NCI-H128 (cell line): ENCODE results near the gene L1CAM.

ENCODE experiments used
- DNase-seq: peaks from one replicate; lab custom pipeline; 2025; ENCODE audit not compliant: unreplicated experiment; lab: John Stamatoyannopoulos, UW

L1CAM gene

DNA sequence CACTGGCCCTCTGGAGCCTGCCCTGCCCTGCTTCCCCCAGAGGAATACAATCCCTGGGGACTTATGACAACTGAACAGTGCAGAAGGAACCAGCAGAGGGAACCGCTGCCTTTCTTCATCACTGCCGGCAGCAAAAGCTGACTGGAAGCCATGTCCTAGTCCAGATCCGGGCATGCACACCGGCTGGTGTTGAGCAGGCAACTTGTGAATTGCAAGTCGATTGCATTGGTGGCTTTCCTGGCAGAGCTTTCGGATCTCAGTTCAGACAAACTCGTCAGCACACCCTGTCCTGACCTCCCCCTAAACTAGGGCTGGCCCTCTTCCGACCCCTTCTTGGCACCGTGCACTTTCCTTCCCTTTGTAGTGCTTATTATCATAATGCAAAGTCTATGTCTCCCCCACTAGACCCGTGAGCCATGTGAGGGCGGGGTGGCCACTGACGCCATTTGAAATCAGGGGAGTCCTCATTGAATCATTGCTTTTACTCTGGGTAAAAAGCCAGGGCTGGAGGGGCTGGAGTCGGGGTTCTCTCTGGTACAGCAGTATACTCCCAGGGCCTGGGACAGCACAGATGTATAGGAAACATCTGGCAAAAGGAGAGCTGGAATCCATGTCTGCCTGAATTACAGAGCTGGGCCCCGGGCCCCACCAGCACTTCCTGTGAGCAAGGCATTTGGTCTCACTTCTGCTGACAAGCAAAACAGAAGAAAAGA is 38.3 kb upstream of the L1CAM start:
- no peak for DNase-seq

GRCh38 chrX:153922932-153923857 is 37.2 kb upstream of the L1CAM start:
- no peak for DNase-seq

- no peak for DNase-seq
These were observed 35.8 kb upstream of the L1CAM start for GRCh38 chrX:153921511-153922446.

GRCh38 chrX:153921070-153921469 is 35.1 kb upstream of the L1CAM start:
- no peak for DNase-seq

- no peak for DNase-seq
These were observed 34.6 kb upstream of the L1CAM start for GRCh38 chrX:153920546-153920945.

GRCh38 chrX:153919281-153919680 is 33.3 kb upstream of the L1CAM start:
- no peak for DNase-seq

DNA sequence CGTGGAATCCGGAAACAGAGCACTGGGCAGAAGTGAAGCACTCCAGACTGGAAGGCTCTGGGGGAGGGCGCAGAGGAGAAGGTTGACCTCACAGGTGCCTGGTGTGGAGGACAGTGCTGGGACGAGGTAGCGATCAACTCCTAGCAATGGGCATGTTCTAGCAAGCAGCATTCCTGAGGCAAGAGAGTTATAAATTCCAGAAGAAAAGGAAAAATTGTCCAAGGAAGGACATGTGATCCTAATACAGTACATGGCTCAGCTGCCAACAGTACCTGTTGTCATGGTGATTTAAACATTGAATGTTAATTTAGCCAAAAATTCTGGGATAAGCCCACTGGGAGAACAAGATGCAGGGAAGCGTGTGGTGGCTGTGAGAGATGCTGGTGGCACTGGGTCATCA is 31.9 kb upstream of the L1CAM start:
- DNase-seq = no peak

DNA sequence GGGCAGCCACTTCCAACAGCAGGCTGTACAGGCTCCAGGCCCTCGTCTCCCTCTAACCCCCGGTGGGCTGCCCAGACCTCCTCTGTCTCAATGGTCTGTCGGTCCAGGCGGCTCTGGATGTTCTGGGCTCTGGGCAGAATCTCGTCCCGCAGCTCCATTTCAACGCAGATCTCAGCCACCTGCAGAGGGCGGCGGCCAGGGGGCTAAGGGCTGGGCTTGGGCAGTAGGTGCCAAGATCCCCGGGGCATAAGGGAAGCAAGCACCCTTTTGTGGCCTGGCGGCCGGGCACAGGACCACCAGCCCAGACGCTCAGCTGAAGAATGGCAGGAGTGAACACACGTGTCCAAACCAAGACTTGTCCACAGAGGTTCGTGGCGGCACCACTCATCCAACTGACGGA is 27.7 kb upstream of the L1CAM start:
- DNase-seq = no peak

DNA sequence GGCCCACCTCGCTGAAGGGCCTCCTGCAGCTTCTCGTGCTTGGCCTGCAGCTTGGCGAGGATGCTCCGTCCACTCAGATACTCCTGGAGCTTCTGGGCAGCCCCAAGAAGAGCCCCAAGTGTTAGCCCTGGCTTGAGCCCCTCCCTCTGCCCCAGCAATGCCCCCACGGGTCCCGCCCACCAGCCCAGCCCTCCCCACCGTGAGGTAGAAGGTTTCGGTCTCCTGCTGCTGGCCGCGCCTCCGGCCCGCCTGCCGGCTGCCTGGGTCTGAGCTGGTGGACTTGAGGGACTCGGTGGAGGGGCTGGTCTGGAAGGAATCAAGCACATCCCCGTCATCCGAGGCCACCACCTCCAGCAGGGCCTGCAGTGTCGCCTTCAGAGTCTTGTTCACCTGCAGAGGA is 27.2 kb upstream of the L1CAM start:
- DNase-seq = no peak

GRCh38 chrX:153911798-153912197 is 25.8 kb upstream of the L1CAM start:
- no peak for DNase-seq

- DNase-seq = no peak
These were observed 24.5 kb upstream of the L1CAM start for GRCh38 chrX:153910446-153910845.

- DNase-seq = no peak
These were observed 24.0 kb upstream of the L1CAM start for GRCh38 chrX:153909980-153910360.

DNA sequence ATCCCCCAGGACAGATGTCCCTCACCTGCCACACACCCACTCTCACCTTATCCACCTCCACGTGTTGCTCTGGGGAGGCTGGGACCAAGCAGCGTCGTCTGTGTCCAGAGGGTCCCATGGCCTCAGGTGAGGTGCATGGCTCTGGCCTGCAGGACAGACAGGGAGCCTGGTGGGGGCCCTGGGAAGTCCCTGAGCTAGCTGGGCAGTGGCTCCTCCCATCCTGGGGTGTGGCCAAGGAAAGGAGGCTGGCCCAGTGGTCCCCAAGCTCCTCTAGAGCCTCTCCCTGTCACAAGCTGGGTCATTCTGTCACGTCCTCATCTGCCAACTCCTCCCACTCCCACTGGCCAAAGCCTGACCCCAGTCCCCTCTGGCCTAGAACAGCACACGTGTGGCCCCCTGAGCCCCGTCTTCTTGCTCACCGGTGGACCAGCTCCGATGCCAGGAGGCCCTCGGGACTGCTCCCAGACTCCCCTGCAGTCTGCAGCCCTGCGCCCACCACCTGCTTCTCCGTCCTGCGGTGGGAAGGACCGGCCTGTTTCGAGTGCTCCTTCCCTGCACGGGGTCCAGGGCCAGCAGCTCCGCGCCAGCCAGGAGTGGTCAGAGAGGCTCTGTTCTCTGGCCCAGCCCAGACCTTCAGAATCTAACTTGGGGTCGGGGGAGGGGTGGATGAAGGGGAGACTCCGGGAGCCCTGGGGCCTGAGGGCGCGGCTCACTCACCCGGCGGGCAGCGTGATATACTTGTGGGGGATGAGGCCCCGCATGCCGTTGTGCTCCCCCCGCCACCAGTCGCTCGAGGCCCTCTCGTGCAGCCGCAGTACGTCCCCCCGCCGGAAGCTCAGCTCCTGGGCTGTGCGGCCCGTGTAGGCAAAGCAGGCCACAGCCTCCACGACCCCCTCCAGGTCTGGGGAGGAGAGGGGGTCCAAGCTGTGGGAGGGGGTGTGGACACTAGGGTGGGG is 23.3 kb upstream of the L1CAM start:
- no peak for DNase-seq

- no peak for DNase-seq
These were observed 22.4 kb upstream of the L1CAM start for GRCh38 chrX:153908219-153908860.

DNA sequence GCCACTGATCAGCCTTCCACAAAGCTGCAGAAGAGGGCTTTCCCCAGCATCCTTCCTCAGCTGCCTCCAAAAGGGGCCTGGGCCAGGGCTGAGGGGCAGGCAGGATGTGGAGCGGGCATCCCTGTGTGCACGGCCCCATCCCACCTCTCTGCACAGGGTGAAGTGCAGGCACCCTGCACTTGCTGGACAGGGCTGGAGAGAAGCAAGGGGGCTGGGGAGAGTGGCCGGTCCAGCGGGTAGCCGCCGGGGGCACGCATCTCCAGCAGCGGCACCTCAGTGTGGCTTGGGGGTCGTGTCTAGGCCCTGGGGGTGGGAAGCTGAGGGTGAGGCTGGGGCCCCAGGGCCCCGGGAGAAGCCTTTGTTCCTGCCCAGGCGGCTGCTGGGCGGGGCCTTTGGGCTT is 21.5 kb upstream of the L1CAM start:
- no peak for DNase-seq

DNA sequence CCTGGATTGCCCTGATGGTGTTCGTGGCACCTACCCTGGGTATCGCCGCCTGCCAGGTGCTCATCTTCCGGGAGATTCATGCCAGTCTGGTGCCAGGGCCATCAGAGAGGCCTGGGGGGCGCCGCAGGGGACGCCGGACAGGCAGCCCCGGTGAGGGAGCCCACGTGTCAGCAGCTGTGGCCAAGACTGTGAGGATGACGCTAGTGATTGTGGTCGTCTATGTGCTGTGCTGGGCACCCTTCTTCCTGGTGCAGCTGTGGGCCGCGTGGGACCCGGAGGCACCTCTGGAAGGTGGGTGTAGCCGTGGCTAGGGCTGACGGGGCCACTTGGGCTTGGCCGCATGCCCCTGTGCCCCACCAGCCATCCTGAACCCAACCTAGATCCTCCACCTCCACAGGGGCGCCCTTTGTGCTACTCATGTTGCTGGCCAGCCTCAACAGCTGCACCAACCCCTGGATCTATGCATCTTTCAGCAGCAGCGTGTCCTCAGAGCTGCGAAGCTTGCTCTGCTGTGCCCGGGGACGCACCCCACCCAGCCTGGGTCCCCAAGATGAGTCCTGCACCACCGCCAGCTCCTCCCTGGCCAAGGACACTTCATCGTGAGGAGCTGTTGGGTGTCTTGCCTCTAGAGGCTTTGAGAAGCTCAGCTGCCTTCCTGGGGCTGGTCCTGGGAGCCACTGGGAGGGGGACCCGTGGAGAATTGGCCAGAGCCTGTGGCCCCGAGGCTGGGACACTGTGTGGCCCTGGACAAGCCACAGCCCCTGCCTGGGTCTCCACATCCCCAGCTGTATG is 20.3 kb upstream of the L1CAM start:
- no peak for DNase-seq

DNA sequence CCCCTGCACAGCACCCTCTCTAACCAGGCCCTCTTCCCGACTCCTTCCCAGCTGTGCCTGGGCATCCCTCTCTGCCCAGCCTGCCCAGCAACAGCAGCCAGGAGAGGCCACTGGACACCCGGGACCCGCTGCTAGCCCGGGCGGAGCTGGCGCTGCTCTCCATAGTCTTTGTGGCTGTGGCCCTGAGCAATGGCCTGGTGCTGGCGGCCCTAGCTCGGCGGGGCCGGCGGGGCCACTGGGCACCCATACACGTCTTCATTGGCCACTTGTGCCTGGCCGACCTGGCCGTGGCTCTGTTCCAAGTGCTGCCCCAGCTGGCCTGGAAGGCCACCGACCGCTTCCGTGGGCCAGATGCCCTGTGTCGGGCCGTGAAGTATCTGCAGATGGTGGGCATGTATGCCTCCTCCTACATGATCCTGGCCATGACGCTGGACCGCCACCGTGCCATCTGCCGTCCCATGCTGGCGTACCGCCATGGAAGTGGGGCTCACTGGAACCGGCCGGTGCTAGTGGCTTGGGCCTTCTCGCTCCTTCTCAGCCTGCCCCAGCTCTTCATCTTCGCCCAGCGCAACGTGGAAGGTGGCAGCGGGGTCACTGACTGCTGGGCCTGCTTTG is 19.6 kb upstream of the L1CAM start:
- no peak for DNase-seq
